Brain microvascular endothelial cell (primary cell): Measurements from ENCODE around the gene PDLIM7.

Experiments used
- DNase-seq: peaks from one replicate; pipeline ENCODE4 v3.0.0-alpha.2; 2020
- H3K27ac ChIP-seq: fragments of 250-450 bp; sonication (Bioruptor Pico); 2 replicates; pipeline ENCODE4 v1.5.1; 2020; ENCODE audit warnings: mild to moderate bottlenecking, moderate library complexity
- H3K27me3 ChIP-seq: fragments of 250-450 bp; sonication (Bioruptor Pico); replicated peaks from 2 replicates; pipeline ENCODE4 v1.5.1; 2020; ENCODE audit warnings: mild to moderate bottlenecking
- H3K36me3 ChIP-seq: fragments of 250-450 bp; sonication (Bioruptor Pico); replicated peaks from 2 replicates; pipeline ENCODE4 v1.5.1; 2020; ENCODE audit warnings: mild to moderate bottlenecking
- H3K4me3 ChIP-seq: 2 replicates; pipeline ENCODE4 v1.5.1; 2011; ENCODE audit warnings: low read depth, mild to moderate bottlenecking, control low read depth, low read length, moderate library complexity
- in situ Hi-C: cut with HindIII; loops from 2 replicates; pipeline ENCODE4 v1.10.0; 2017; ENCODE audit warnings: low sequenced_read_pairs, low pct_ligation_motif_present
- TF ChIP-seq, protein P1 (sequence below): IDR thresholded peaks from 2 replicates; pipeline ENCODE4 v1.5.1; 2011; ENCODE audit warnings: low read depth, mild to moderate bottlenecking, moderate library complexity, low read length, control low read depth, inconsistent platforms; ENCODE audit errors: missing control alignments

Gene PDLIM7

DNA sequence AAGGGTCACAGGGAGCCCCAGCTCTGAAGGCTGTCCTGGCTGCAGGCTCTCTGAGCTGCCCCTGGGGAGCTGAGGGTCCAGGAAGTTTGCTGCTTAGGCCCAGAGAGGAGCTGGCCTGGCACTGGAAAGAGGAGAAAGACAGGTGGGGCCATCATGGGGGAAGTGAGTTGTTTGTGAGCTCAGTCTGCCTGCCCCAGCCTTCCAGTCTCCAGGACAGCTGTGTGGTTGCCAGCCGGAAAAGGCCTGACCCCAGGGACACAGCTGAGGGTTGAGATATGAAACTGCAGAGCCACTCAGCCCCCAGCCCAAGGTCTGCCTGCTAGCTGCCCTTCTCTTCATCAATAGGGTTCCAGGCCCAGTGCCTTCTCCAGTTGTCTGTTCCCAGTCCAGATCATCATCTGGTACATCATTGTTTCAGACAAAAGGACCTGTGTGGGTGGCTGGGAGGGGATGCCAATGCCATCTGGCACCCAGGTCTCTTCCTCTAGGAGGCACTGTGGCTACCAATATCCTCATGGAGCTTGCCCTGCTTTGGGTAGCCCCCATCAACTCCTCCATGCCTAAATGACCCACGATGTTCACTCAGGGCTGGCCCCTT is 23.6 kb upstream of the PDLIM7 start:
- DNase-seq: no peak
- in situ Hi-C loops: no loop called here
- Histone ChIP-seq H3K27ac (no peak overlapping the region), H3K27me3 (no peaks in the 10 kb centered on the region), H3K36me3 (peaks cover 50% of the 10 kb centered on the region), H3K4me3 (no peak overlapping the region)
- TF ChIP-seq, protein P1, sequence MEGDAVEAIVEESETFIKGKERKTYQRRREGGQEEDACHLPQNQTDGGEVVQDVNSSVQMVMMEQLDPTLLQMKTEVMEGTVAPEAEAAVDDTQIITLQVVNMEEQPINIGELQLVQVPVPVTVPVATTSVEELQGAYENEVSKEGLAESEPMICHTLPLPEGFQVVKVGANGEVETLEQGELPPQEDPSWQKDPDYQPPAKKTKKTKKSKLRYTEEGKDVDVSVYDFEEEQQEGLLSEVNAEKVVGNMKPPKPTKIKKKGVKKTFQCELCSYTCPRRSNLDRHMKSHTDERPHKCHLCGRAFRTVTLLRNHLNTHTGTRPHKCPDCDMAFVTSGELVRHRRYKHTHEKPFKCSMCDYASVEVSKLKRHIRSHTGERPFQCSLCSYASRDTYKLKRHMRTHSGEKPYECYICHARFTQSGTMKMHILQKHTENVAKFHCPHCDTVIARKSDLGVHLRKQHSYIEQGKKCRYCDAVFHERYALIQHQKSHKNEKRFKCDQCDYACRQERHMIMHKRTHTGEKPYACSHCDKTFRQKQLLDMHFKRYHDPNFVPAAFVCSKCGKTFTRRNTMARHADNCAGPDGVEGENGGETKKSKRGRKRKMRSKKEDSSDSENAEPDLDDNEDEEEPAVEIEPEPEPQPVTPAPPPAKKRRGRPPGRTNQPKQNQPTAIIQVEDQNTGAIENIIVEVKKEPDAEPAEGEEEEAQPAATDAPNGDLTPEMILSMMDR: peak; percentile 16

DNA sequence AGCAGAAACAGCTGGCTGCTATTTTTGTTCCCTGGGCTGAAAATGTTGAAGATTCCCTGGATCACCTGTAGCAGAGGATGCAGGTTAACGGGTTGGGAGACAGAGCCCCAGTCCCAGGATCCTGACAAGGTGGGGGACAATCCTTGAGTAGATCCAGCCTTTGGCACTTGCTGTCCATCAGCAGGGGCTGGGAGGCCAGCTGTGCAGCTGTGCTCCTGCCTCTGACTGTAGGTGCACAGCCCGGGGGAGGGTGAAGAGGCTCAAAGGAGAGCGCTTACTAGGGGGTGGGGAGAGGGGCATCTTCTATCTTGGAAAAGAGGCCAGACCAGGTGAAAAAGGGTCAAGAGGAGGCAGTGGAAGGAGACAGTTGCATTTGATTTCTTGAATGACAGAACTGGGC is 22.9 kb upstream of the PDLIM7 start:
- in situ Hi-C loops: no loop called here
- H3K36me3 ChIP-seq: peaks cover 52% of the 10 kb centered on the region
- no peaks in the 10 kb centered on the region for H3K27me3 ChIP-seq
- TF ChIP-seq, protein P1: no peak
- no peak overlapping the region for H3K4me3 ChIP-seq
- DNase-seq: no peak
- H3K27ac ChIP-seq: no peak overlapping the region

DNA sequence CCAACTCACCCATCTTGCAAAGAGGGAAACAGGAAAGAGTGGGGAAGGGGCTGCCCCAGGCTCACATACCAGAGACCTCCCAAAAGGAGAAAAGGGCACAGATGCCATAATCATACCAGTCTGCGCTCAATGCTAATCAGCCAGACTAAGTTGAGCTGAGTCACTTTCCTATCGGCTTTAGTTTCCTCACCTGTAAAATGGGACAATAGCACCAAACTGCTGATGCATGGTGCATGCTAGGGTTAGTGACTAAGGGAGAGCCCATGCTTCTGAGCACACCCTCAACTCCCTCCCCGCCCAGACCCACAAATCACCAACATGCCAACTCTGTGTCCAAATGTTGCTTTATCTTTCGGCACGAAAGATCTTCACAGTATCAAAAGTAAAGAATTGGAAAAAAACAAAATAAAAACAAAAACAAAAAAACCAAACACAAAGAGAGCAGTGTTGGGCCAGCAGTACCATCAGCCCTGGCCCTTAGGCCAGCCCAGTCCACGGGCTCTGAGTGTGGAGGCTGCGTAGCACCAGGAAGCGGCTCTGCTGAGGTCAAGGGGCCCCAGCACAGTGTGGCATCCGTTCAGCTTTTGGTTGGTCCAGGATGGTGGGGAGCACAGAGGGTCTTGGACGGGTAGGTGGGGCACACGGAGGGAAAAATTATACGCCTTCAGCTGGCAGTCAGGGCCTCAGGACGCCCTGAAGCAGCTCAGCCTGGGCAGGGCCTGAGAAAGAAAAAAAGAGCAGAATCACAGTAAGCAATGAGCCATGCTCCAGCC is 22.2 kb upstream of the PDLIM7 start:
- no peaks in the 10 kb centered on the region for H3K27me3 ChIP-seq
- peaks cover 53% of the 10 kb centered on the region for H3K36me3 ChIP-seq
- H3K4me3 ChIP-seq: no peak overlapping the region
- in situ Hi-C loops: no loop called here
- H3K27ac ChIP-seq: no peak overlapping the region
- TF ChIP-seq, protein P1: no peak
- no peak for DNase-seq

DNA sequence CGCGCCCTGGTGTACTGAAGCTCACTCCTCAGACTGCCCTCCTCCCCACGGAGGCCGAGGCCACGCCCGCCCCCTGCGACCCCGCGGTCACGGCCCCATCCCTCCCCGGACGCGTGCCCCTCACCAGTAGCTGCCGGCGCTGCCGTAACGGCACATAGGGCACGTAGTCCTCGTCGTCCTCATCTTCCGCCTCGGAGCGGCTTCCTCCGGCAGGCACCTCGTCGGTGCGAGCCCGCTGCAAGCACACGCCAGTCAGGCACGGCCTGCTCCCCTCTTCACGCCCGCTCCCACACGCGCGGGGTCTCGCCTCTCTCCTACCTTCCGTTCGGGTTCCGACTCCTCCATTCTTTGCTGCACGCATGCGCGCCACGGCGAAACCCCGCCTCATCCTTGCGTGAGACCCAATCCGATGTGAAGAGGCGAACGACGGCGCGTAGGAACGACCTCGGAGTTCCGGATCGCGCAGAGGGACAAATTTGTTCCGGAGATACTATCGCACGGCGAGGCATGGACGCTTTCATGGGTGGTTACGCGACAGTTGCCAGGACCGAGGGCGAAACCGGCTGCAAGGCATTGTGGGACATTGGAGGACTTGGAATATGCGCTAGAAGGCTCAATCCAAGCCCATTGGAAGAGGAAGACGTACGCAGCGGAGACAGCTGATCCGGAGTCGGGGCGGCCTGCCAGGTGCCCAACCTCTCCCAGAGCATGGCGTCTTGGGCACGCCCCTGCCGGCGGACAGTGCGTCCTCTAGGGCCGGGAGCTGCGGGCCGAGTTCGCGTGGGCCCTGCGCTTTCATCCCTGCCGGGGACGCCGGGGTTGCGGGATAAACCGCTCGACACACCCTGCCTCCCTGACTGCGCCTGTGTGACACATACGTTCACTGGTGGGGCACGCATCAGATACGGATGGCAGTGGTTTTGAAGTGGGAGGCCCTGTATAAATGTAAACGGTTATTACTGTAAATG is 19.5 kb upstream of the PDLIM7 start, which contains the start of gene DDX41:
Gene DDX41, minus strand, starts transcription at position 361 of the 968 bp plus-strand sequence. Its CDS starts 16 bp downstream, at position 345.
- TF ChIP-seq, protein P1: peak; percentile 23
- peak within 1 kb of the TSS; percentile 74 for H3K27ac ChIP-seq
- H3K27me3 ChIP-seq: no peaks in the 10 kb centered on the region
- peaks cover 66% of the 10 kb centered on the region for H3K36me3 ChIP-seq
- peak; percentile 98 for DNase-seq
- in situ Hi-C loops: no loop called here
- H3K4me3 ChIP-seq: peak within 1 kb of the TSS; percentile 100

DNA sequence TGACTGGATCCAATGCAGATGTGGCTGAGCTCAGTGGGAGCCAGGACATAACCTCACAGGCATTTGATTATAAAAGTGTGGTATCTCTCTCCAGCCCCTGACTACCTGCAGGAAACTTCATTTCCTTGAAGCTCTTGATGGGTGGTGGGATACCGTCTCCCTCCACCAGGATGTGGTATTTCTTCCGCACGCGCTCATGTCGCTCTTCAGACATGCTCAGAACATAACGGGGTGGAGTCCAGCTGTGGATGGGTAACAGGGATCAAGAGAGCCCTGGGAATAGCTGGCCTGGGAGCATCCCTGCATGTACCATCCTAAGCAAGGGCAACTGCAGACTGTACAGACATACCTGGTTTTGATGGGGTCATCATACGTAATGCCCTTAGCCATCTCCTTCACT is 18.2 kb upstream of the PDLIM7 start:
- Histone ChIP-seq H3K27ac (no peak overlapping the region), H3K27me3 (no peaks in the 10 kb centered on the region), H3K4me3 (peak overlapping the region; percentile 100), H3K36me3 (peaks cover 66% of the 10 kb centered on the region)
- DNase-seq: no peak
- TF ChIP-seq, protein P1: no peak
- in situ Hi-C loops: no loop called here
